ENCODE results near the gene CCDC171.

DNA sequence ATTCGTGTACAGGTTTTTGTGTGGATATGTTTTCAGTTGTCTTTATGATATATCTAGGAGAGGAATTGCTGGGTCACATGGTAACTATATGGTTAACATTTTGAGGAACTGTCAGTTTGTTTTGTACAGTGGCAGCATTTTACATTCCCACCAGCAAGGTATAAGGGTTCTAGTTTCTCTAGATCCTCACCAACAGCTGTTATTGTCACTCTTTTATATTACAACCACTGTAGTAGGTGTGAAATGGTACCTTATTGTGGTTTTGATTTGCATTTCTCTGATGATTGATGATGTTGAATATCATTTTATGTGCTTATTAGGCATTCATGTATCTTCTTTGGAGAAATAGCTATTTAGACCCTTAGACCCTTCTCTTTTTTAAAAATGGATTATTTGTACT, 82.9 kb downstream of the CCDC171 start:
- TF ChIP-seq, protein P1, sequence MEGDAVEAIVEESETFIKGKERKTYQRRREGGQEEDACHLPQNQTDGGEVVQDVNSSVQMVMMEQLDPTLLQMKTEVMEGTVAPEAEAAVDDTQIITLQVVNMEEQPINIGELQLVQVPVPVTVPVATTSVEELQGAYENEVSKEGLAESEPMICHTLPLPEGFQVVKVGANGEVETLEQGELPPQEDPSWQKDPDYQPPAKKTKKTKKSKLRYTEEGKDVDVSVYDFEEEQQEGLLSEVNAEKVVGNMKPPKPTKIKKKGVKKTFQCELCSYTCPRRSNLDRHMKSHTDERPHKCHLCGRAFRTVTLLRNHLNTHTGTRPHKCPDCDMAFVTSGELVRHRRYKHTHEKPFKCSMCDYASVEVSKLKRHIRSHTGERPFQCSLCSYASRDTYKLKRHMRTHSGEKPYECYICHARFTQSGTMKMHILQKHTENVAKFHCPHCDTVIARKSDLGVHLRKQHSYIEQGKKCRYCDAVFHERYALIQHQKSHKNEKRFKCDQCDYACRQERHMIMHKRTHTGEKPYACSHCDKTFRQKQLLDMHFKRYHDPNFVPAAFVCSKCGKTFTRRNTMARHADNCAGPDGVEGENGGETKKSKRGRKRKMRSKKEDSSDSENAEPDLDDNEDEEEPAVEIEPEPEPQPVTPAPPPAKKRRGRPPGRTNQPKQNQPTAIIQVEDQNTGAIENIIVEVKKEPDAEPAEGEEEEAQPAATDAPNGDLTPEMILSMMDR (IDR thresholded peaks at IDR 0.05; ENCODE audit: low read depth, low read length), result no peak
- no peak for TF ChIP-seq EZH2phosphoT487 (IDR thresholded peaks at IDR 0.05; ENCODE audit: low read depth)
